NCI-H748 (cell line): Measurements from ENCODE around the gene KNTC1.
A peak's percentile ranks its signal among the peaks of the same experiment; 100 is the strongest.
"Not testable (repeated sequence)": the region's sequence is repeated elsewhere in the genome, so short reads cannot be mapped to it uniquely, and the experiment has no call there.

Source experiments
- DNase-seq: peaks from one replicate; lab custom pipeline; 2025; ENCODE audit not compliant: unreplicated experiment; lab: John Stamatoyannopoulos, UW

Gene KNTC1

GRCh38 chr12:122526683-122527477, at the start of gene KNTC1, which contains the start of gene RSRC2:
KNTC1 (plus strand) TSS chr12:122527249; CDS start chr12:122530064, 2,815 bp downstream.
RSRC2 (minus strand) TSS chr12:122526936; CDS start chr12:122526853, 83 bp downstream.
- peak; percentile 100 for DNase-seq

- DNase-seq: no peak
Measured at GRCh38 chr12:122480753-122481152, 46.3 kb upstream of the KNTC1 start.

GRCh38 chr12:122481861-122482260, 45.2 kb upstream of the KNTC1 start:
- no peak for DNase-seq

GRCh38 chr12:122483969-122484368, 43.1 kb upstream of the KNTC1 start:
- DNase-seq: no peak

- not testable (repeated sequence) for DNase-seq
Measured at GRCh38 chr12:122484385-122484784, 42.7 kb upstream of the KNTC1 start.

GRCh38 chr12:122486360-122486759, 40.7 kb upstream of the KNTC1 start:
- DNase-seq: not testable (repeated sequence)

- no peak for DNase-seq
Measured at GRCh38 chr12:122486805-122487426, 40.1 kb upstream of the KNTC1 start.

- not testable (repeated sequence) for DNase-seq
Measured at GRCh38 chr12:122487807-122488206, 39.2 kb upstream of the KNTC1 start.

GRCh38 chr12:122489038-122489437, 38.0 kb upstream of the KNTC1 start:
- no peak for DNase-seq

- DNase-seq: no peak
Measured at GRCh38 chr12:122491991-122492390, 35.1 kb upstream of the KNTC1 start.

- DNase-seq: not testable (repeated sequence)
Measured at GRCh38 chr12:122493222-122493621, 33.8 kb upstream of the KNTC1 start.

- no peak for DNase-seq
Measured at GRCh38 chr12:122495258-122495657, 31.8 kb upstream of the KNTC1 start.

GRCh38 chr12:122499991-122500684, 26.9 kb upstream of the KNTC1 start:
- DNase-seq: peak; percentile 80

- DNase-seq: peak; percentile 98
Measured at GRCh38 chr12:122500685-122501488, 26.2 kb upstream of the KNTC1 start, which contains the start of gene ZCCHC8. ZCCHC8 (minus strand) TSS chr12:122500932; CDS start chr12:122500840, 92 bp downstream.

GRCh38 chr12:122501489-122501989, 25.5 kb upstream of the KNTC1 start:
- DNase-seq: no peak

- no peak for DNase-seq
Measured at GRCh38 chr12:122503147-122503751, 23.8 kb upstream of the KNTC1 start.

- DNase-seq: no peak
Measured at GRCh38 chr12:122503783-122504590, 23.1 kb upstream of the KNTC1 start.

GRCh38 chr12:122505419-122506051, 21.5 kb upstream of the KNTC1 start:
- no peak for DNase-seq
